ENCODE results near the gene SLC34A1.

SLC34A1 gene

GRCh38 chr5:177380805-177381126 lies 3.5 kb upstream of the SLC34A1 start:
- H3F3A ChIP-seq (ENCODE audit: low read depth) = no peaks in the 10 kb centered on the region

DNA sequence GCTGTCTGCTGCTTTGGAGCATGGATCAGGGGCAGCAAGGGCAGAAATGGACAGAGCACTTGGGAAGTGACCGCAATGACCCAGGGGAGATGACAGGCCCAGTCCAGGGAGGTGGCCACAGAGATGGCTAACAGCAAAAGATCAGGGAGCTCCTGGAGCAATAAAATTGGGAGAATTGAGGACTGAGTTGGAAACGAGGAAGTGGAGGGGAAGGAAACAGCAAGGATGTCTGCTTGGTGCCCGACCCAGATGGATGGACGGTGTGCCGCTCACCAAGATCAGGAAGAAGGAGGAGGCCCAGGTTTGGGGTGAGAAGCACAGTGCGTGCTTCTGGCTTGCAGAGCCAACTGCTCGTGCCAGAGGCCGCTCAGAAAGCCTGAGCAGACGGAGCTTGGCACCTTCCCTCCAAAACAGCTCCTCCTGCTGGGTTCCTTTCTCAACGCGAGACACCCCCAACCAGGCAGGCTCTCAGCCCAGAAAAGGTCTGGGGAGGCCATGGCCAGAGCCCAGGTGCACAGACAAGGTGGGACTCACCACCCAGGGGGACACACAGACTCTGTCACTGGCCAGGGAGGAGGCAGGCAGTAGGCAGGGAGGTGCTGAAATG lies 1.7 kb upstream of the SLC34A1 start:
- Histone ChIP-seq H3K4me2 (ENCODE audit: low read depth, low read length, poor library complexity, severe bottlenecking) (no peak overlapping the region), H3F3A (ENCODE audit: low read depth) (no peaks in the 10 kb centered on the region), H2AFZ (ENCODE audit: low read length) (peak overlapping the region; percentile 43; the same call in 1 of the 2 replicates), H4K20me1 (ENCODE audit: insufficient read depth, low read length, poor library complexity, severe bottlenecking) (no peaks in the 10 kb centered on the region), H3K79me2 (ENCODE audit: insufficient read depth, low read length) (no peaks in the 10 kb centered on the region), H3K4me3 (ENCODE audit: low read length, poor library complexity, severe bottlenecking) (no peak overlapping the region), H3K27me3 (ENCODE audit: insufficient read depth, low read length, poor library complexity, severe bottlenecking) (no peaks in the 10 kb centered on the region), H3K36me3 (ENCODE audit: insufficient read depth, low read length) (no peaks in the 10 kb centered on the region), H3K9me3 (ENCODE audit: insufficient read depth, low read depth, low read length) (no peaks in the 10 kb centered on the region), H3K4me1 (ENCODE audit: insufficient read depth, low read length, poor library complexity, severe bottlenecking) (no peaks in the 10 kb centered on the region), H3K9me2 (replicated peaks; ENCODE audit: low read depth, low read length) (no peaks in the 10 kb centered on the region), H3K9ac (ENCODE audit: low read depth, low read length, poor library complexity, severe bottlenecking) (no peak overlapping the region)
- TF ChIP-seq, protein P1, sequence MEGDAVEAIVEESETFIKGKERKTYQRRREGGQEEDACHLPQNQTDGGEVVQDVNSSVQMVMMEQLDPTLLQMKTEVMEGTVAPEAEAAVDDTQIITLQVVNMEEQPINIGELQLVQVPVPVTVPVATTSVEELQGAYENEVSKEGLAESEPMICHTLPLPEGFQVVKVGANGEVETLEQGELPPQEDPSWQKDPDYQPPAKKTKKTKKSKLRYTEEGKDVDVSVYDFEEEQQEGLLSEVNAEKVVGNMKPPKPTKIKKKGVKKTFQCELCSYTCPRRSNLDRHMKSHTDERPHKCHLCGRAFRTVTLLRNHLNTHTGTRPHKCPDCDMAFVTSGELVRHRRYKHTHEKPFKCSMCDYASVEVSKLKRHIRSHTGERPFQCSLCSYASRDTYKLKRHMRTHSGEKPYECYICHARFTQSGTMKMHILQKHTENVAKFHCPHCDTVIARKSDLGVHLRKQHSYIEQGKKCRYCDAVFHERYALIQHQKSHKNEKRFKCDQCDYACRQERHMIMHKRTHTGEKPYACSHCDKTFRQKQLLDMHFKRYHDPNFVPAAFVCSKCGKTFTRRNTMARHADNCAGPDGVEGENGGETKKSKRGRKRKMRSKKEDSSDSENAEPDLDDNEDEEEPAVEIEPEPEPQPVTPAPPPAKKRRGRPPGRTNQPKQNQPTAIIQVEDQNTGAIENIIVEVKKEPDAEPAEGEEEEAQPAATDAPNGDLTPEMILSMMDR (conservative IDR thresholded peaks at IDR 0.05; ENCODE audit: low read length) = peak; percentile 48
- no peak for TF ChIP-seq EZH2phosphoT487 (IDR thresholded peaks at IDR 0.05; ENCODE audit: borderline replicate concordance)

More at GRCh38 chr5:177380805-177381126, 3.5 kb upstream of the SLC34A1 start:
- TF ChIP-seq EZH2phosphoT487 (IDR thresholded peaks at IDR 0.05; ENCODE audit: borderline replicate concordance) = no peak
- no peak overlapping the region for H3K4me2 ChIP-seq (ENCODE audit: low read depth, low read length, poor library complexity, severe bottlenecking)
- no peaks in the 10 kb centered on the region for H3K9me2 ChIP-seq (replicated peaks; ENCODE audit: low read depth, low read length)
- H3K9me3 ChIP-seq (ENCODE audit: insufficient read depth, low read depth, low read length) = no peaks in the 10 kb centered on the region
- no peak overlapping the region for H3K4me3 ChIP-seq (ENCODE audit: low read length, poor library complexity, severe bottlenecking)
- no peak overlapping the region for H3K9ac ChIP-seq (ENCODE audit: low read depth, low read length, poor library complexity, severe bottlenecking)
- no peaks in the 10 kb centered on the region for H3K36me3 ChIP-seq (ENCODE audit: insufficient read depth, low read length)
- no peaks in the 10 kb centered on the region for H3K4me1 ChIP-seq (ENCODE audit: insufficient read depth, low read length, poor library complexity, severe bottlenecking)
- H3K79me2 ChIP-seq (ENCODE audit: insufficient read depth, low read length) = no peaks in the 10 kb centered on the region
- no peaks in the 10 kb centered on the region for H4K20me1 ChIP-seq (ENCODE audit: insufficient read depth, low read length, poor library complexity, severe bottlenecking)
- H2AFZ ChIP-seq (ENCODE audit: low read length) = no peak overlapping the region
- no peaks in the 10 kb centered on the region for H3K27me3 ChIP-seq (ENCODE audit: insufficient read depth, low read length, poor library complexity, severe bottlenecking)

DNA sequence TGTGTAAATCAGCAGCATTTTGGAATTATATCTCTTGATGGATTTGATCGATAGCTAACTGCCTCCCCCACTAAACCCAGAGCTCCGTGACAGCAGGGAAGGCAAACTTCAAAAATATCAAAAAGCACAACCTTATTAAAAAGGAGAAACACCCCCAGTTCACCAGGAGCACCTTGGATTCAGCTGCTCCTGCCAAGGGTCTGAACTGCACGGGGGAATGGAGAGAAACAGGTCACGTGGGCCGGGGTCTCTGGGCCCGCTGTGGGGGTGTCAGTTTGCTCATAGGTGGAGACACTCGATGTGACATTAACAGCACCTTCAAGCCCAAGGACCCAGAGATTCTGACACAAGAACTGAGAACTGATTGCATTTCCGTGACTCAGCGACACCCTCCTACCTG lies 1.1 kb upstream of the SLC34A1 start:
- H3K36me3 ChIP-seq (ENCODE audit: insufficient read depth, low read length) = no peaks in the 10 kb centered on the region
- no peak overlapping the region for H3K9ac ChIP-seq (ENCODE audit: low read depth, low read length, poor library complexity, severe bottlenecking)
- TF ChIP-seq, protein P1 (conservative IDR thresholded peaks at IDR 0.05; ENCODE audit: low read length) = no peak
- no peak for TF ChIP-seq EZH2phosphoT487 (IDR thresholded peaks at IDR 0.05; ENCODE audit: borderline replicate concordance)
- H3K4me2 ChIP-seq (ENCODE audit: low read depth, low read length, poor library complexity, severe bottlenecking) = no peak overlapping the region
- no peaks in the 10 kb centered on the region for H3K9me2 ChIP-seq (replicated peaks; ENCODE audit: low read depth, low read length)
- no peak overlapping the region for H2AFZ ChIP-seq (ENCODE audit: low read length)
- H3K4me1 ChIP-seq (ENCODE audit: insufficient read depth, low read length, poor library complexity, severe bottlenecking) = no peaks in the 10 kb centered on the region
- H3K4me3 ChIP-seq (ENCODE audit: low read length, poor library complexity, severe bottlenecking) = no peak overlapping the region
- no peaks in the 10 kb centered on the region for H3K9me3 ChIP-seq (ENCODE audit: insufficient read depth, low read depth, low read length)
- H3F3A ChIP-seq (ENCODE audit: low read depth) = no peaks in the 10 kb centered on the region
- no peaks in the 10 kb centered on the region for H4K20me1 ChIP-seq (ENCODE audit: insufficient read depth, low read length, poor library complexity, severe bottlenecking)
- H3K27me3 ChIP-seq (ENCODE audit: insufficient read depth, low read length, poor library complexity, severe bottlenecking) = no peaks in the 10 kb centered on the region
- no peaks in the 10 kb centered on the region for H3K79me2 ChIP-seq (ENCODE audit: insufficient read depth, low read length)

DNA sequence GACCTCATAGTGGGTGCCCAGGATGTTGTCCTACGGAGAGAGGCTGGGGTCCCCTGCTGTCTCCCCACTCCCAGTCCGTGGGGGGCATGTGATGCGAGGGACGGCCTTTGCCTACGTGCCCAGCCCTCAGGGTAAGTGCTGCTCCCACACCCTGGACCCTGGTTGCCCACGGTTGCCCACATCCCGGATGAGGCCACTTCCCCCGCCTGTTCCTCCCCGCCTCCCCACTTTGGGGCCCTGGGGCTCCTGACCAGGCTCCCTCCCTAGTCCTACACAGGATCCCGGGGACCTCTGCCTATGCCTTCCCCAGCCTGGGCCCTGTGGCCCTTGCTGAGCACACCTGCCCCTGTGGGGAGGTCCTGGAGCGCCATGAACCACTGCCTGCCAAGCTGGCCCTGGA lies 1.5 kb downstream of the SLC34A1 start:
- Histone ChIP-seq H3F3A (ENCODE audit: low read depth) (no peaks in the 10 kb centered on the region), H3K9ac (ENCODE audit: low read depth, low read length, poor library complexity, severe bottlenecking) (no peak overlapping the region), H3K36me3 (ENCODE audit: insufficient read depth, low read length) (no peaks in the 10 kb centered on the region), H3K4me2 (ENCODE audit: low read depth, low read length, poor library complexity, severe bottlenecking) (no peak overlapping the region), H2AFZ (ENCODE audit: low read length) (no peak overlapping the region), H3K9me2 (replicated peaks; ENCODE audit: low read depth, low read length) (no peaks in the 10 kb centered on the region), H3K9me3 (ENCODE audit: insufficient read depth, low read depth, low read length) (no peaks in the 10 kb centered on the region), H3K4me1 (ENCODE audit: insufficient read depth, low read length, poor library complexity, severe bottlenecking) (peaks cover 14% of the 10 kb centered on the region), H3K27me3 (ENCODE audit: insufficient read depth, low read length, poor library complexity, severe bottlenecking) (no peaks in the 10 kb centered on the region), H3K79me2 (ENCODE audit: insufficient read depth, low read length) (no peaks in the 10 kb centered on the region), H4K20me1 (ENCODE audit: insufficient read depth, low read length, poor library complexity, severe bottlenecking) (no peaks in the 10 kb centered on the region), H3K4me3 (ENCODE audit: low read length, poor library complexity, severe bottlenecking) (no peak overlapping the region)
- TF ChIP-seq, protein P1 (conservative IDR thresholded peaks at IDR 0.05; ENCODE audit: low read length) = no peak

All from Loucy (cell line).